ENCODE results near the gene DLX5. TPM values are rescaled to one million over a fixed set of nuclear protein-coding genes. Genes with fewer than 3 reads are reported as not detected.

The DLX5 gene
- total and polyA plus RNA-seq, 2 donors (not counting 1 experiment from before 2014, with no cell fraction given) = not detected

DNA sequence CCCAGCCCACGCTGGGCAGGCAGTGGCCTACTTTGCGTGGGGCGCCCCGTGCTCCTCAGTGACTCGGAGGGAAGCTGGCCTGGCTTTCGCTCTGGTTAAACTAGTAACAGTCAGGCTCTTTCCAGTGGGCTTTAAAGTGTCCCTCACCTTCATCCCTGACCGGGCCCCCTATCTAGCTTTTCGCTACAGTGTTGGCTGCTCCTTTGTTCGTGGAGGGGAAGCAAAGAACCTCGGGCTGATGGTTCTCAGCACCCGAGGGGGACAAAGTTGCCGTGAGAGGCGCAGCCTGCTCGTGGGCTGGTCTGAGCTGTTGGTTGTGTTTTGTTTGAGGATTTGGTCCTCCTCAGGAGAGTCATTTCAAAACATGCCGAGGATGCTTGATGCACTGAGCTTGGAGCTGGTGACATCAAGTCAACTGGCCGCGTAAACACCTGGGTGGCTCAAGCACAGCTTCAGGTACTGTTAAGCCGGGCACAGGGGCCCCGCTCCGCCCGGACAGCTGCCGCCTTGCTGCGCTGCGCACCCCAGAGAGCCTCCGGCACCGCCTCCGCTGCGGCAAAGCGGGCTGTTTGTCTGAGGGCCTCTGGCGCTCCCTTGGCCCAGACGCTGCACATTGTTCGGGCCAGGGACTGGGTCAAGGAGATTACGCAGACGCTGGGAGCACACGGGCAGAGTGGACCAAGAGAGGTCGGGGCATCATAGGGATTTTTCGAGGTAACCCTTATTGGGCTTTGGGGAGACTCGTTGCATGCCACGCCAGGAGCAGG is 17.6 kb downstream of the DLX5 start:
- no peaks in the 10 kb centered on the region for H3K36me3 ChIP-seq (replicated peaks in 1 of 2; ENCODE audit: control extremely low read depth in 1 of 2, control insufficient read depth in 1 of 2, extremely low read depth in 1 of 2, insufficient read depth in 2 of 2, low read length in 1 of 2)
- H3K4me2 ChIP-seq (replicated peaks; ENCODE audit: low read depth, low read length, poor library complexity, severe bottlenecking) = peak overlapping the region; percentile 70
- POLR2A ChIA-PET = no interaction called here
- H4K20me1 ChIP-seq (ENCODE audit: control insufficient read depth, insufficient read depth, low read length, poor library complexity, severe bottlenecking) = no peaks in the 10 kb centered on the region
- intact Hi-C loops (cut with micrococcal nuclease) = no loop called here
- CTCF ChIA-PET = no interaction called here
- ATAC-seq (ENCODE audit: low read depth) (no peak), DNase-seq (no peak)
- no peaks in the 10 kb centered on the region for H3K79me2 ChIP-seq (ENCODE audit: control insufficient read depth, insufficient read depth, low read length)
- no peak overlapping the region for H3K27ac ChIP-seq (ENCODE audit: low read length in 2 of 2)
- no peak overlapping the region for H3K27ac Mint-ChIP-seq
- H3K27me3 Mint-ChIP-seq = peaks cover 77% of the 10 kb centered on the region
- peaks cover 15% of the 10 kb centered on the region for H3K4me1 Mint-ChIP-seq
- WGBS (ENCODE audit: insufficient coverage) = 10% methylated on average over 37 of the region's 39 CpGs
- peaks cover 0 to 80% (median 63%) of the 10 kb centered on the region in 4 experiments for H3K27me3 ChIP-seq (replicated peaks in 1 of 4; ENCODE audit: control extremely low read depth in 1 of 4, control insufficient read depth in 3 of 4, insufficient read depth in 4 of 4, low read length in 3 of 4)
- peaks cover 0 to 37% (median 2%) of the 10 kb centered on the region in 3 donors for H3K9me3 ChIP-seq (ENCODE audit: control extremely low read depth in 1 of 3, control insufficient read depth in 2 of 3, insufficient read depth in 1 of 3, low read length in 2 of 3)
- H2AFZ ChIP-seq (ENCODE audit: insufficient read depth, low read depth, low read length, poor library complexity, severe bottlenecking) = peak overlapping the region; percentile 38
- no peak for TF ChIP-seq CTCF (IDR thresholded peaks at IDR 0.05)
- TF ChIP-seq EZH2 (IDR thresholded peaks at IDR 0.05; ENCODE audit: borderline replicate concordance, insufficient read depth, low read depth, low read length, poor library complexity, severe bottlenecking) = no peak
- H3K4me1 ChIP-seq (ENCODE audit: control insufficient read depth in 2 of 2, insufficient read depth in 2 of 2, low read length in 2 of 2) = peaks cover 16 to 26% of the 10 kb centered on the region in 2 donors
- H3K4me3 ChIP-seq (ENCODE audit: control extremely low read depth in 1 of 5, extremely low read depth in 1 of 5, insufficient read depth in 1 of 5, low read depth in 2 of 5, low read length in 4 of 5) = no peak overlapping the region
- no peak overlapping the region for H3K9ac ChIP-seq (ENCODE audit: low read length)
- no peaks in the 10 kb centered on the region for H3K9me3 Mint-ChIP-seq (ENCODE audit: insufficient read depth)
- H3K4me3 Mint-ChIP-seq = peak overlapping the region; percentile 77
